ENCODE data around the gene MVK.

- TF ChIP-seq EZH2 (IDR thresholded peaks at IDR 0.05; ENCODE audit: borderline replicate concordance, low read length) = no peak
- TF ChIP-seq, protein P1, sequence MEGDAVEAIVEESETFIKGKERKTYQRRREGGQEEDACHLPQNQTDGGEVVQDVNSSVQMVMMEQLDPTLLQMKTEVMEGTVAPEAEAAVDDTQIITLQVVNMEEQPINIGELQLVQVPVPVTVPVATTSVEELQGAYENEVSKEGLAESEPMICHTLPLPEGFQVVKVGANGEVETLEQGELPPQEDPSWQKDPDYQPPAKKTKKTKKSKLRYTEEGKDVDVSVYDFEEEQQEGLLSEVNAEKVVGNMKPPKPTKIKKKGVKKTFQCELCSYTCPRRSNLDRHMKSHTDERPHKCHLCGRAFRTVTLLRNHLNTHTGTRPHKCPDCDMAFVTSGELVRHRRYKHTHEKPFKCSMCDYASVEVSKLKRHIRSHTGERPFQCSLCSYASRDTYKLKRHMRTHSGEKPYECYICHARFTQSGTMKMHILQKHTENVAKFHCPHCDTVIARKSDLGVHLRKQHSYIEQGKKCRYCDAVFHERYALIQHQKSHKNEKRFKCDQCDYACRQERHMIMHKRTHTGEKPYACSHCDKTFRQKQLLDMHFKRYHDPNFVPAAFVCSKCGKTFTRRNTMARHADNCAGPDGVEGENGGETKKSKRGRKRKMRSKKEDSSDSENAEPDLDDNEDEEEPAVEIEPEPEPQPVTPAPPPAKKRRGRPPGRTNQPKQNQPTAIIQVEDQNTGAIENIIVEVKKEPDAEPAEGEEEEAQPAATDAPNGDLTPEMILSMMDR (IDR thresholded peaks at IDR 0.05; ENCODE audit: low read length) = no peak
Observed at GRCh38 chr12:109589691-109590245, 16.2 kb downstream of the MVK start.

Measured in OCI-LY1 (cell line).